Spleen (tissue), 11 donors: ENCODE data around the gene GNAI1. TPM values are rescaled to one million over a fixed set of nuclear protein-coding genes. Genes with fewer than 3 reads are reported as not detected.

Experiments used
- DNase-seq: peaks from one replicate; pipeline ENCODE4 v3.0.0-alpha.2; 2020
- H3K27ac ChIP-seq, 8 donors: fragments of 200-600 bp; sonication (generic) in 7 of 8; 1 replicate in 4 of 8; 2 replicates in 4 of 8; pipeline versions ENCODE4 v1.5.0 to v1.8.0; 2016 to 2021; ENCODE audit warnings: inconsistent platforms in 4 of 8, mild to moderate bottlenecking in 4 of 8, moderate library complexity in 1 of 8
- H3K27me3 ChIP-seq, 7 donors: fragments of 200-600 bp; sonication (generic) in 6 of 7; replicated peaks in 1 of 7; 1 replicate in 4 of 7; 2 replicates in 3 of 7; pipeline versions ENCODE4 v1.5.0 to v1.8.0; 2016 to 2021; ENCODE audit warnings: inconsistent platforms in 3 of 7, mild to moderate bottlenecking in 1 of 7
- H3K36me3 ChIP-seq, 6 donors: fragments of 200-600 bp; sonication (generic) in 5 of 6; 1 replicate in 4 of 6; 2 replicates in 2 of 6; pipeline versions ENCODE4 v1.5.0 to v1.8.0; 2016 to 2021; ENCODE audit warnings: inconsistent platforms in 2 of 6
- H3K4me1 ChIP-seq, 6 donors: fragments of 200-600 bp; sonication (generic) in 5 of 6; 1 replicate in 3 of 6; 2 replicates in 3 of 6; pipeline versions ENCODE4 v1.5.0 to v1.8.0; 2016 to 2021; ENCODE audit warnings: inconsistent platforms in 3 of 6
- H3K4me3 ChIP-seq, 8 donors: fragments of 200-600 bp; sonication (generic) in 7 of 8; 1 replicate in 4 of 8; 2 replicates in 4 of 8; pipeline versions ENCODE4 v1.5.0 to v1.8.0; 2016 to 2021; ENCODE audit warnings: inconsistent platforms in 4 of 8, mild to moderate bottlenecking in 4 of 8, moderate library complexity in 2 of 8
- H3K9me3 ChIP-seq, 8 donors: fragments of 200-600 bp; sonication (generic) in 7 of 8; 1 replicate in 4 of 8; 2 replicates in 4 of 8; pipeline versions ENCODE4 v1.5.0 to v1.8.0; 2016 to 2021; ENCODE audit warnings: inconsistent platforms in 4 of 8
- POLR2A ChIP-seq, 3 donors: fragments of 450-650 bp; IDR thresholded peaks; one replicate each; pipeline ENCODE4 v1.5.1; 2017; ENCODE audit warnings: antibody characterized with exemption in 3 of 3, mild to moderate bottlenecking in 1 of 3
- POLR2AphosphoS5 ChIP-seq, 3 donors: sonication (generic); formaldehyde crosslinking; IDR thresholded peaks; one replicate each; pipeline ENCODE4 v1.5.1; 2017; ENCODE audit warnings: antibody characterized with exemption in 3 of 3
- WGBS, 5 donors: extraction: QIAGEN DNeasy Blood & Tissue Kit in 3 of 5; methylation state at CpG; one replicate each; pipeline versions ENCODE4 v1.1.5 to v1.1.7; 2013 to 2018; 5-methylcytosine and 5-hydroxymethylcytosine counted together
- intact Hi-C: fragments of 100-400 bp; cut with DNase I; formaldehyde crosslinking; loops from one replicate; pipeline ENCODE4 v1.15.0; 2023; ENCODE audit warnings: low total_unique reads
- polyA plus RNA-seq, 3 donors: library from polyadenylated mRNA; stranded (reverse); fragments of 200-250 nt; gene quantifications; one replicate each; pipeline ENCODE4 v1.2.1, GENCODE V29; 2013
- total RNA-seq, 7 donors: library from RNA; depleted of rRNA in 3 of 7; stranded (reverse); fragments of >200 nt in 3 of 7; fragmentation: NEBNext Ultra II Directional in 4 of 7; extraction: Animal tissue kit (Norgen Biotek cat#: 25700) in 4 of 7; gene quantifications; one replicate each; pipeline versions ENCODE4 v1.1.0 to v1.2.1, GENCODE V29; 2016 to 2021
- TF ChIP-seq, protein P1 (sequence below), 11 experiments: fragments of 200-600 bp in 7 of 11; fragments of 450-650 bp in 4 of 11; sonication (generic) in 4 of 11; IDR thresholded peaks in 8 of 11; conservative IDR thresholded peaks in 3 of 11; 1 replicate in 7 of 11; 2 replicates in 4 of 11; pipeline versions ENCODE4 v1.4.0 to v1.8.0; 2016 to 2021; ENCODE audit warnings: antibody characterized with exemption in 11 of 11, inconsistent platforms in 4 of 11, mild to moderate bottlenecking in 1 of 11
- donor health status: healthy with polysubstance abuse.
- donor health status: DM: no; HTN: no; CAD: no; lungs with moderate emphysema.
- donor health status: DM: no; HTN: no; CAD: no.
- donor health status: Bipolar disorder and iron deficiency.
- donor health status: healthy.
- donor health status: DM: no; HTN: no; CAD: no.
- donor health status: DM: yes; HTN: yes; CAD: no.

GNAI1 gene
- total and polyA plus RNA-seq, 10 donors: 2.5 to 16.3 (median 12.2) TPM

DNA sequence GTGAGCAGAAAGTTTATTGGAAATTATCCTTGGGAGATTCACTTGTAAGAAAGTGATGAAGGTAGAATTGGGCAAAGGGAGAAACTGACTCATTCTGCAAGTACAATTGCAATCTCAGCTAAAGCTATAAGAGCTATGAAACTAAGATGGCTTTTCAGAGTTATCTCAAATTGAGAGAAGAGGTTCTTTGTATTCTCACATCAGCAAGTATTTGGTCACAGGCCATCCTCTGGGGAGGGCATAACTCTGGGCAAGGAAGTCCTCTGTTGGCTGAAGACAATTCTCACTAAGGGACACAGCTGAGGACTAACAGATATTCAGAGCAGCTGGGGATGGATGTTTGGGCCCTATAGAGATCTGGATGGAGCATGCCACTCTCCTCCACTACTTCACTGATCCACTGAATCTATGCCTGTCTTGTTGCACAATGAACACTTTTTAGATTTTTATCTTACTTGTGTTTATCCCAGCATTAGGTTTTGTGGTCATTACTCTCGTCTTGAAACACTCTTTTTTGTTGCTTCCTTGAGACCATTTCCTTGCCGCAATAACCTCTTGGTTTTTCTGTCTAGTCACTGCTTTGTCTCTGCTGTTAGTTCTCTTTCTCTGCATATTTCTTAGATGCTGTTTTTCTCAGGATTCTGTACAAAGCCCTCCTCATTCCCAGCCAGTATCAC lies 115.1 kb downstream of the GNAI1 start:
- no peaks in the 10 kb centered on the region for H3K36me3 ChIP-seq
- WGBS, 5 donors: 7 to 36% (median 19%) methylated on average over 2 of the region's 2 CpGs
- no peak for TF ChIP-seq POLR2A (IDR thresholded peaks at IDR 0.05)
- TF ChIP-seq, protein P1, sequence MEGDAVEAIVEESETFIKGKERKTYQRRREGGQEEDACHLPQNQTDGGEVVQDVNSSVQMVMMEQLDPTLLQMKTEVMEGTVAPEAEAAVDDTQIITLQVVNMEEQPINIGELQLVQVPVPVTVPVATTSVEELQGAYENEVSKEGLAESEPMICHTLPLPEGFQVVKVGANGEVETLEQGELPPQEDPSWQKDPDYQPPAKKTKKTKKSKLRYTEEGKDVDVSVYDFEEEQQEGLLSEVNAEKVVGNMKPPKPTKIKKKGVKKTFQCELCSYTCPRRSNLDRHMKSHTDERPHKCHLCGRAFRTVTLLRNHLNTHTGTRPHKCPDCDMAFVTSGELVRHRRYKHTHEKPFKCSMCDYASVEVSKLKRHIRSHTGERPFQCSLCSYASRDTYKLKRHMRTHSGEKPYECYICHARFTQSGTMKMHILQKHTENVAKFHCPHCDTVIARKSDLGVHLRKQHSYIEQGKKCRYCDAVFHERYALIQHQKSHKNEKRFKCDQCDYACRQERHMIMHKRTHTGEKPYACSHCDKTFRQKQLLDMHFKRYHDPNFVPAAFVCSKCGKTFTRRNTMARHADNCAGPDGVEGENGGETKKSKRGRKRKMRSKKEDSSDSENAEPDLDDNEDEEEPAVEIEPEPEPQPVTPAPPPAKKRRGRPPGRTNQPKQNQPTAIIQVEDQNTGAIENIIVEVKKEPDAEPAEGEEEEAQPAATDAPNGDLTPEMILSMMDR (IDR thresholded peaks at IDR 0.05 in 8 of 11, conservative IDR thresholded peaks at IDR 0.05 in 3 of 11): no peak
- no peak for TF ChIP-seq POLR2AphosphoS5 (IDR thresholded peaks at IDR 0.05)
- H3K9me3 ChIP-seq: no peaks in the 10 kb centered on the region
- no peak overlapping the region for H3K27ac ChIP-seq
- H3K27me3 ChIP-seq: no peaks in the 10 kb centered on the region
- H3K4me1 ChIP-seq: no peaks in the 10 kb centered on the region
- intact Hi-C loops: no loop called here
- H3K4me3 ChIP-seq: no peak overlapping the region
- no peak for DNase-seq

DNA sequence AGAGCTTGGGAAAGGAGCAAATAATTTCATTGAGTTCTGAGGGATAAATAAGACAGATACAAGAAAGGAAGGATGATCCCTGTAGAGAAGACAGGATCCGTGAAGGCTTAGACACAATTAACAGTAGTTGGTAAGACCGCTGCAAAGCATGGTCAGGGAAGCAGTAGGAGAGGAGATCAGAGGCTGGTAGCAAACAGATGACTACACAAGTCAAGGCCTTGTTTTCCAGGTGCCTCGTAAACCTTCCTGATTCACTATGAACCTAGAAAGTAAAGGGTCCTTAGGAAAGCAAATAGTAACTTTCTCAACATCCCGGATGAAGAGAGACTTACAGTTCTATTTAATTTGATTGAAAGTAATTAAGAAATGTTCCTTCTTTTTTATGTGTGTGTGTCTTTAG lies 118.6 kb downstream of the GNAI1 start:
- Histone ChIP-seq H3K9me3 (no peaks in the 10 kb centered on the region), H3K36me3 (no peaks in the 10 kb centered on the region), H3K27ac (no peak overlapping the region), H3K4me1 (no peaks in the 10 kb centered on the region), H3K27me3 (no peaks in the 10 kb centered on the region), H3K4me3 (no peak overlapping the region)
- intact Hi-C loops: no loop called here
- TF ChIP-seq, protein P1 (IDR thresholded peaks at IDR 0.05 in 8 of 11, conservative IDR thresholded peaks at IDR 0.05 in 3 of 11): no peak
- TF ChIP-seq POLR2A (IDR thresholded peaks at IDR 0.05): no peak
- no peak for TF ChIP-seq POLR2AphosphoS5 (IDR thresholded peaks at IDR 0.05)
- WGBS, 5 donors: 91 to 97% (median 95%) methylated on average over 4 of the region's 4 CpGs
- no peak for DNase-seq

DNA sequence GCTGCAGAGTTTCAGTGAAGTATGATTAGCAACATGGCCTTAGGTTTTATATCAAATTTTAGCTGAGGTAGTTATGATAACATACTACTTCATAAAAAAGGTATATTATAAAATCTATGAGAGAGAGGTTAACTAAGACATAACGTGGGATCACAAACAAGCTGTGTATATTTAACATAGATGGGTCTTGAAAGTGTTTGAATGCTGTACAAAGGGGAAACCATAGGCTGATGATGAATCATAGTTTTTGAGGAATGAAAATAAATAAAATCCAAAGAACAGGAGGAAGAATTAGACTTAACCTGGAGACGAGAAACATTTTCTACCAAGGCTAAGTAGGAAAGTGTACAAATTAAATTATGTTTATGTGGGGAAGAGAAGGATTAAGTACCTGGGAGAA lies 119.0 kb downstream of the GNAI1 start:
- Histone ChIP-seq H3K36me3 (no peaks in the 10 kb centered on the region), H3K4me3 (no peak overlapping the region), H3K27me3 (no peaks in the 10 kb centered on the region), H3K9me3 (no peaks in the 10 kb centered on the region), H3K27ac (no peak overlapping the region), H3K4me1 (no peaks in the 10 kb centered on the region)
- intact Hi-C loops: no loop called here
- no peak for DNase-seq
- WGBS, 5 donors: 78 to 91% (median 83%) methylated on average over 2 of the region's 2 CpGs
- TF ChIP-seq POLR2A (IDR thresholded peaks at IDR 0.05): no peak

DNA sequence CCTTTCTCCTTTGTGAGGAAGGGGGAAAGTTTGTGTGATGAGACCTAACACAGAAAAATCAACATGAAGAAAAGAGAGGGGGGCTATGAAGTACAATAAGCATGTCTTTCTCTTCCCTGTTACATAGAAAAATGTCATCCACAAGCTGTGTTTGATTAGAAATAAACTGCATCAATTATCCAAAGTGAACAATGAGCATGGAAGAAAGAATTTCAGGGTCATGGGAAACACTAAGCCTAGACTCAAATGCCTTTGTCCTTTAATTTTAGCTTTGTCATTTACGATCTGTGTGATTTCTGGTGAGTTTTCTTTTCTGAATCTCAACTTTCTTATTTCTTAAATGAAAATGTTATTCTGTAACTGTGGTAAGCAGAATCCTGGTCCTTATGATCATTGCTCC lies 121.0 kb downstream of the GNAI1 start:
- whole genome bisulfite sequencing, 5 donors: 57 to 77% (median 68%) methylated on average over 1 of the region's 1 CpG
- H3K27ac ChIP-seq: no peak overlapping the region
- no peaks in the 10 kb centered on the region for H3K4me1 ChIP-seq
- no peak overlapping the region for H3K4me3 ChIP-seq
- intact Hi-C loops: no loop called here
- TF ChIP-seq POLR2AphosphoS5 (IDR thresholded peaks at IDR 0.05): no peak
- TF ChIP-seq, protein P1 (IDR thresholded peaks at IDR 0.05 in 8 of 11, conservative IDR thresholded peaks at IDR 0.05 in 3 of 11): no peak
- no peak for TF ChIP-seq POLR2A (IDR thresholded peaks at IDR 0.05)
- no peaks in the 10 kb centered on the region for H3K27me3 ChIP-seq
- DNase-seq: no peak
- no peaks in the 10 kb centered on the region for H3K36me3 ChIP-seq
- H3K9me3 ChIP-seq: no peaks in the 10 kb centered on the region
